SK-N-SH (cell line): ENCODE measurements around the gene UGP2. TPM values are rescaled to one million over a fixed set of nuclear protein-coding genes. Genes with fewer than 3 reads are reported as not detected.

Experiments
- CTCF ChIA-PET: fragments of 300-600, 350-600 bp; formaldehyde crosslinking; extraction: SDS; loops from one replicate; lab custom pipeline; 2021; lab: Yijun Ruan, JAX
- POLR2A ChIA-PET: fragments of 350-600 bp; sonication (Branson Sonifier 250); formaldehyde crosslinking; extraction: SDS; loops from one replicate; lab custom pipeline; 2020; ENCODE audit warnings: antibody characterized with exemption, inconsistent platforms; lab: Yijun Ruan, JAX
- DNase-seq: peaks from one replicate; pipeline ENCODE4 v3.0.0; 2012
- H2AFZ ChIP-seq: fragments of 200-600 bp; sonication (generic); 2 replicates; pipeline ENCODE4 v1.8.1; 2016; ENCODE audit warnings: antibody characterized with exemption, mild to moderate bottlenecking, low read depth
- H3F3A ChIP-seq: fragments of 200-600 bp; sonication (generic); replicated peaks from 2 replicates; pipeline ENCODE3; 2016; ENCODE audit warnings: antibody characterized with exemption, mild to moderate bottlenecking; ENCODE audit not compliant: insufficient read depth
- H3K27ac ChIP-seq, 2 experiments: fragments of 200-500 bp in 1 of 2; fragments of 200-600 bp in 1 of 2; sonication (Bioruptor generic) in 1 of 2; sonication (generic), shearing (Covaris generic) in 1 of 2; 2 replicates each; pipeline versions ENCODE4 v1.5.1 to v1.6.1; 2014 to 2016; ENCODE audit warnings: low read depth in 2 of 2, inconsistent platforms in 1 of 2, low read length in 1 of 2, mild to moderate bottlenecking in 1 of 2, mixed read lengths in 1 of 2
- H3K27me3 ChIP-seq: fragments of 200-600 bp; sonication (generic), shearing (Covaris generic); 2 replicates; pipeline ENCODE4 v1.6.1; 2016; ENCODE audit warnings: mixed run types; ENCODE audit not compliant: insufficient read depth
- H3K36me3 ChIP-seq, 2 experiments: fragments of 200-500 bp in 1 of 2; fragments of 200-600 bp in 1 of 2; sonication (Bioruptor generic) in 1 of 2; sonication (generic) in 1 of 2; replicated peaks in 1 of 2; 2 replicates each; pipeline versions ENCODE3 to v1.5.1; 2014 to 2016; ENCODE audit warnings: low read length in 1 of 2, mild to moderate bottlenecking in 1 of 2; ENCODE audit not compliant: insufficient read depth in 2 of 2, control insufficient read depth in 1 of 2
- H3K4me1 ChIP-seq, 2 experiments: fragments of 200-500 bp in 1 of 2; fragments of 200-600 bp in 1 of 2; sonication (Bioruptor generic) in 1 of 2; sonication (generic), shearing (Covaris generic) in 1 of 2; 2 replicates each; pipeline versions ENCODE4 v1.5.1 to v1.6.1; 2014 to 2016; ENCODE audit warnings: low read depth in 1 of 2, low read length in 1 of 2, mixed run types in 1 of 2; ENCODE audit not compliant: insufficient read depth in 2 of 2, control insufficient read depth in 1 of 2
- H3K4me2 ChIP-seq: fragments of 200-600 bp; sonication (generic), shearing (Covaris generic); 2 replicates; pipeline ENCODE4 v1.6.1; 2017; ENCODE audit warnings: mixed run types
- H3K4me3 ChIP-seq, 2 experiments: fragments of 200-500 bp in 1 of 2; fragments of 200-600 bp in 1 of 2; sonication (Bioruptor generic) in 1 of 2; sonication (generic), shearing (Covaris generic) in 1 of 2; 2 replicates each; pipeline versions ENCODE4 v1.5.1 to v1.8.1; 2014 to 2016; ENCODE audit warnings: low read depth in 2 of 2, inconsistent platforms in 1 of 2, low read length in 1 of 2, mild to moderate bottlenecking in 1 of 2, mixed read lengths in 1 of 2, moderate library complexity in 1 of 2
- H3K79me2 ChIP-seq: fragments of 200-600 bp; sonication (generic); 2 replicates; pipeline ENCODE4 v1.8.1; 2017; ENCODE audit warnings: mild to moderate bottlenecking; ENCODE audit not compliant: insufficient read depth
- H3K9ac ChIP-seq: fragments of 200-600 bp; sonication (generic); 2 replicates; pipeline ENCODE4 v1.6.1; 2017; ENCODE audit warnings: mixed run types
- H3K9me2 ChIP-seq: fragments of 200-600 bp; sonication (generic); 2 replicates; pipeline ENCODE4 v1.6.1; 2017; ENCODE audit warnings: mixed run types
- H3K9me3 ChIP-seq: fragments of 200-600 bp; sonication (generic); 2 replicates; pipeline ENCODE4 v1.6.1; 2017; ENCODE audit warnings: mixed run types, mild to moderate bottlenecking, moderate library complexity
- H4K20me1 ChIP-seq: fragments of 200-600 bp; sonication (generic); 2 replicates; pipeline ENCODE4 v1.6.1; 2017; ENCODE audit warnings: mild to moderate bottlenecking, mixed run types; ENCODE audit not compliant: insufficient read depth
- CHD2 ChIP-seq: fragments of 150-350 bp; IDR thresholded peaks from 2 replicates; pipeline ENCODE4 v1.6.1; 2018; ENCODE audit warnings: low read length; ENCODE audit not compliant: partially characterized antibody
- EP300 ChIP-seq, 2 experiments: IDR thresholded peaks; 2 replicates each; pipeline versions ENCODE4 v1.4.0 to v1.6.1; 2012; ENCODE audit warnings: borderline replicate concordance in 1 of 2, low read depth in 1 of 2, low read length in 1 of 2
- FOSL2 ChIP-seq: IDR thresholded peaks from 2 replicates; pipeline ENCODE4 v1.4.0; 2012; ENCODE audit warnings: low read depth, mild to moderate bottlenecking, moderate library complexity, borderline replicate concordance
- FOXM1 ChIP-seq: IDR thresholded peaks from 2 replicates; pipeline ENCODE4 v1.4.0; 2012; ENCODE audit warnings: low read depth, mild to moderate bottlenecking
- GABPA ChIP-seq: IDR thresholded peaks from 2 replicates; pipeline ENCODE4 v1.4.0; 2012; ENCODE audit warnings: low read depth, mild to moderate bottlenecking
- GATA2 ChIP-seq: sonication (generic); formaldehyde crosslinking; IDR thresholded peaks from 2 replicates; pipeline ENCODE4 v1.5.0; 2020; ENCODE audit warnings: mild to moderate bottlenecking, missing genetic modification reagents
- MXI1 ChIP-seq: IDR thresholded peaks from 2 replicates; pipeline ENCODE4 v1.6.1; 2012; ENCODE audit warnings: mild to moderate bottlenecking, low read depth, low read length, improper control_type of control experiment
- NFIC ChIP-seq: IDR thresholded peaks from 2 replicates; pipeline ENCODE4 v1.4.0; 2012; ENCODE audit warnings: borderline replicate concordance
- POLR2AphosphoS5 ChIP-seq: IDR thresholded peaks from 2 replicates; pipeline ENCODE4 v1.6.1; 2012; ENCODE audit warnings: low read depth, low read length
- RCOR1 ChIP-seq: fragments of 150-350 bp; IDR thresholded peaks from 2 replicates; pipeline ENCODE4 v1.6.1; 2017; ENCODE audit warnings: antibody characterized with exemption, low read length
- RFX5 ChIP-seq: IDR thresholded peaks from 2 replicates; pipeline ENCODE4 v1.6.1; 2012; ENCODE audit warnings: mild to moderate bottlenecking, improper control_type of control experiment, low read length
- RXRA ChIP-seq: IDR thresholded peaks from 2 replicates; pipeline ENCODE4 v1.4.0; 2012; ENCODE audit warnings: low read depth, mild to moderate bottlenecking, borderline replicate concordance
- TCF12 ChIP-seq: IDR thresholded peaks from 2 replicates; pipeline ENCODE4 v1.4.0; 2012
- TEAD4 ChIP-seq: IDR thresholded peaks from 2 replicates; pipeline ENCODE4 v1.4.0; 2012; ENCODE audit warnings: mild to moderate bottlenecking, borderline replicate concordance; ENCODE audit not compliant: insufficient read depth
- YY1 ChIP-seq: IDR thresholded peaks from 2 replicates; pipeline ENCODE4 v1.4.0; 2012; ENCODE audit warnings: low read depth, mild to moderate bottlenecking
- WGBS: methylation state at CpG from one replicate; pipeline ENCODE4 v1.1.6; 2017; ENCODE audit warnings: low lambda C conversion rate; 5-methylcytosine and 5-hydroxymethylcytosine counted together
- polyA plus RNA-seq, 3 experiments: library from polyadenylated mRNA; depleted of rRNA; stranded (reverse); fragments of >200 nt; gene quantifications; 2 replicates each; pipeline ENCODE4 v1.2.3, GENCODE V29; 2012
- TF ChIP-seq, protein P1 (sequence below): fragments of 150-350 bp; IDR thresholded peaks from 2 replicates; pipeline ENCODE4 v1.6.1; 2017; ENCODE audit warnings: antibody characterized with exemption, low read length, low read depth, borderline replicate concordance
- TF ChIP-seq, protein P2 (sequence below): IDR thresholded peaks from 2 replicates; pipeline ENCODE4 v1.4.0; 2012; ENCODE audit warnings: low read depth, borderline replicate concordance
- TF ChIP-seq, protein P3 (sequence below): IDR thresholded peaks from 2 replicates; pipeline ENCODE4; 2012
- TF ChIP-seq, protein P4 (sequence below): fragments of 200-600 bp; sonication (generic); IDR thresholded peaks from 2 replicates; pipeline ENCODE4 v1.6.1; 2017; ENCODE audit warnings: antibody characterized with exemption, mild to moderate bottlenecking, moderate library complexity
- TF ChIP-seq, protein P5 (sequence below): IDR thresholded peaks from 2 replicates; pipeline ENCODE4 v1.4.0; 2012; ENCODE audit warnings: low read depth

Gene UGP2
- polyA plus RNA-seq, 1 of the 3 experiments (the other 2 are of a cell fraction): 30.1 TPM

DNA sequence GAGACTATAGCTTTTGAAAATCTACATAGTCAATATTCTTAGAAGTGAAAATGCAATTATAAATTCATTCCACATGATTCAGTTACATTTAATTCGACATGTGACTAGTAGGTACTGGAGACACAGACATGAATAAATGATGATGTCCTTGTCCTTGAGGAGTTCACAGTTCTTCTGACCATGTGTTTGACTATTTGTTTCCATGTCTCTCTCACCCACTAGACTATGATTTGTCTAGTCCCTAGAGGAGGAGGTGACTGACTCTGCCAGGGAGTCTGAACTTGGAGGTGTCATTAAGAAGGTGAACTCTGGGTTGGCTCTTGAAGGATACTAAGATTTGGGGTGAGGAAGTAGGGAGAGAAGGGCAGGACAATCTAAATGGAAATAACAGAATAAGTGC lies 20.7 kb upstream of the UGP2 start:
- no peak overlapping the region for H3K9ac ChIP-seq
- no peaks in the 10 kb centered on the region for H3K36me3 ChIP-seq
- no peak overlapping the region for H2AFZ ChIP-seq
- no peak overlapping the region for H3K4me2 ChIP-seq
- no peak for TF ChIP-seq GATA2 (CRISPR knock-in tag)
- TF ChIP-seq, protein P1, sequence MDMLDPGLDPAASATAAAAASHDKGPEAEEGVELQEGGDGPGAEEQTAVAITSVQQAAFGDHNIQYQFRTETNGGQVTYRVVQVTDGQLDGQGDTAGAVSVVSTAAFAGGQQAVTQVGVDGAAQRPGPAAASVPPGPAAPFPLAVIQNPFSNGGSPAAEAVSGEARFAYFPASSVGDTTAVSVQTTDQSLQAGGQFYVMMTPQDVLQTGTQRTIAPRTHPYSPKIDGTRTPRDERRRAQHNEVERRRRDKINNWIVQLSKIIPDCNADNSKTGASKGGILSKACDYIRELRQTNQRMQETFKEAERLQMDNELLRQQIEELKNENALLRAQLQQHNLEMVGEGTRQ: no peak
- no peaks in the 10 kb centered on the region for H3K9me2 ChIP-seq
- H3K27me3 ChIP-seq: no peaks in the 10 kb centered on the region
- WGBS: 85% methylated on average over 1 of the region's 1 CpG
- no peaks in the 10 kb centered on the region; a peak in 1 of 4 replicates for H3K4me1 ChIP-seq
- no peaks in the 10 kb centered on the region for H3K79me2 ChIP-seq
- no peaks in the 10 kb centered on the region for H3K9me3 ChIP-seq
- ChIA-PET CTCF (no interaction called here), POLR2A (no interaction called here)
- DNase-seq: no peak
- H3K4me3 ChIP-seq: no peak overlapping the region
- H4K20me1 ChIP-seq: no peaks in the 10 kb centered on the region
- no peak overlapping the region for H3K27ac ChIP-seq
- H3F3A ChIP-seq: no peaks in the 10 kb centered on the region

DNA sequence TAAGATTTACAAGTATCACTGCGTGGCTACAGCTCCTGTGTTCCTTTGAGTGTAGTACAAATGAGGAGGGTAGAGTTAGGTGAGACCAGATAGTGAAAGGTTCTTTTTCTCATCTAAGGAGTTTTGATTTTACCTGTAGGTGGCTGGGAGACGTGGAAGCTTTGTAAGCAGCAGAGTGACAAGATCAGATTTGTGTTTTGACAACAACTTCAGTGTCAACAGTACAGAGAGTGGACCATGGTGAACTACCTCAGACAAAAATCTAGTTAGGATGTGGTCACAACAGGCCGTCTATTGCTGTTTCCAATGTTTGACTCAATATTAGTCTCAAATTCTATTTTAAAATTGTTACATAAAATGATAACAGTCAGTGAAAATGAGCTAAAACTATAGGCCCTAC lies 20.3 kb upstream of the UGP2 start:
- H2AFZ ChIP-seq: no peak overlapping the region
- no peak overlapping the region for H3K27ac ChIP-seq
- no peaks in the 10 kb centered on the region for H4K20me1 ChIP-seq
- H3F3A ChIP-seq: no peaks in the 10 kb centered on the region
- H3K4me3 ChIP-seq: no peak overlapping the region
- WGBS: 88% methylated on average over 3 of the region's 3 CpGs
- H3K9ac ChIP-seq: no peak overlapping the region
- TF ChIP-seq RXRA: no peak
- TF ChIP-seq FOXM1: no peak
- TF ChIP-seq EP300 (IDR thresholded peaks at IDR 0.05; ENCODE audit: borderline replicate concordance in 1 of 2, low read depth in 1 of 2, low read length in 1 of 2): no peak
- no peak for TF ChIP-seq RFX5
- no peak for TF ChIP-seq RCOR1
- TF ChIP-seq NFIC: no peak
- TF ChIP-seq, protein P2, sequence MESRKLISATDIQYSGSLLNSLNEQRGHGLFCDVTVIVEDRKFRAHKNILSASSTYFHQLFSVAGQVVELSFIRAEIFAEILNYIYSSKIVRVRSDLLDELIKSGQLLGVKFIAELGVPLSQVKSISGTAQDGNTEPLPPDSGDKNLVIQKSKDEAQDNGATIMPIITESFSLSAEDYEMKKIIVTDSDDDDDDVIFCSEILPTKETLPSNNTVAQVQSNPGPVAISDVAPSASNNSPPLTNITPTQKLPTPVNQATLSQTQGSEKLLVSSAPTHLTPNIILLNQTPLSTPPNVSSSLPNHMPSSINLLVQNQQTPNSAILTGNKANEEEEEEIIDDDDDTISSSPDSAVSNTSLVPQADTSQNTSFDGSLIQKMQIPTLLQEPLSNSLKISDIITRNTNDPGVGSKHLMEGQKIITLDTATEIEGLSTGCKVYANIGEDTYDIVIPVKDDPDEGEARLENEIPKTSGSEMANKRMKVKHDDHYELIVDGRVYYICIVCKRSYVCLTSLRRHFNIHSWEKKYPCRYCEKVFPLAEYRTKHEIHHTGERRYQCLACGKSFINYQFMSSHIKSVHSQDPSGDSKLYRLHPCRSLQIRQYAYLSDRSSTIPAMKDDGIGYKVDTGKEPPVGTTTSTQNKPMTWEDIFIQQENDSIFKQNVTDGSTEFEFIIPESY: no peak
- TF ChIP-seq, protein P1: no peak
- no peak for TF ChIP-seq POLR2AphosphoS5
- no peak for TF ChIP-seq MXI1
- TF ChIP-seq GABPA: no peak
- no peak for TF ChIP-seq TCF12
- TF ChIP-seq FOSL2: no peak
- TF ChIP-seq, protein P3, sequence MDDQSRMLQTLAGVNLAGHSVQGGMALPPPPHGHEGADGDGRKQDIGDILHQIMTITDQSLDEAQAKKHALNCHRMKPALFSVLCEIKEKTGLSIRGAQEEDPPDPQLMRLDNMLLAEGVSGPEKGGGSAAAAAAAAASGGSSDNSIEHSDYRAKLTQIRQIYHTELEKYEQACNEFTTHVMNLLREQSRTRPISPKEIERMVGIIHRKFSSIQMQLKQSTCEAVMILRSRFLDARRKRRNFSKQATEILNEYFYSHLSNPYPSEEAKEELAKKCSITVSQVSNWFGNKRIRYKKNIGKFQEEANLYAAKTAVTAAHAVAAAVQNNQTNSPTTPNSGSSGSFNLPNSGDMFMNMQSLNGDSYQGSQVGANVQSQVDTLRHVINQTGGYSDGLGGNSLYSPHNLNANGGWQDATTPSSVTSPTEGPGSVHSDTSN: no peak
- TF ChIP-seq CHD2: no peak
- TF ChIP-seq, protein P4, sequence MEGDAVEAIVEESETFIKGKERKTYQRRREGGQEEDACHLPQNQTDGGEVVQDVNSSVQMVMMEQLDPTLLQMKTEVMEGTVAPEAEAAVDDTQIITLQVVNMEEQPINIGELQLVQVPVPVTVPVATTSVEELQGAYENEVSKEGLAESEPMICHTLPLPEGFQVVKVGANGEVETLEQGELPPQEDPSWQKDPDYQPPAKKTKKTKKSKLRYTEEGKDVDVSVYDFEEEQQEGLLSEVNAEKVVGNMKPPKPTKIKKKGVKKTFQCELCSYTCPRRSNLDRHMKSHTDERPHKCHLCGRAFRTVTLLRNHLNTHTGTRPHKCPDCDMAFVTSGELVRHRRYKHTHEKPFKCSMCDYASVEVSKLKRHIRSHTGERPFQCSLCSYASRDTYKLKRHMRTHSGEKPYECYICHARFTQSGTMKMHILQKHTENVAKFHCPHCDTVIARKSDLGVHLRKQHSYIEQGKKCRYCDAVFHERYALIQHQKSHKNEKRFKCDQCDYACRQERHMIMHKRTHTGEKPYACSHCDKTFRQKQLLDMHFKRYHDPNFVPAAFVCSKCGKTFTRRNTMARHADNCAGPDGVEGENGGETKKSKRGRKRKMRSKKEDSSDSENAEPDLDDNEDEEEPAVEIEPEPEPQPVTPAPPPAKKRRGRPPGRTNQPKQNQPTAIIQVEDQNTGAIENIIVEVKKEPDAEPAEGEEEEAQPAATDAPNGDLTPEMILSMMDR: no peak
- TF ChIP-seq, protein P5, sequence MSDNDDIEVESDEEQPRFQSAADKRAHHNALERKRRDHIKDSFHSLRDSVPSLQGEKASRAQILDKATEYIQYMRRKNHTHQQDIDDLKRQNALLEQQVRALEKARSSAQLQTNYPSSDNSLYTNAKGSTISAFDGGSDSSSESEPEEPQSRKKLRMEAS: no peak
- TF ChIP-seq GATA2 (CRISPR knock-in tag): no peak
- no peak for TF ChIP-seq TEAD4
- TF ChIP-seq YY1: no peak
- CTCF ChIA-PET: no interaction called here
- no peaks in the 10 kb centered on the region for H3K36me3 ChIP-seq
- no peaks in the 10 kb centered on the region for H3K27me3 ChIP-seq
- POLR2A ChIA-PET: no interaction called here
- DNase-seq: no peak
- no peaks in the 10 kb centered on the region for H3K9me2 ChIP-seq
- H3K9me3 ChIP-seq: no peaks in the 10 kb centered on the region
- H3K79me2 ChIP-seq: no peaks in the 10 kb centered on the region
- no peak overlapping the region for H3K4me2 ChIP-seq
- H3K4me1 ChIP-seq: no peaks in the 10 kb centered on the region; a peak in 1 of 4 replicates
